ENCODE measurements around the gene IGF1R. TPM values are rescaled to one million over a fixed set of nuclear protein-coding genes. Genes with fewer than 3 reads are reported as not detected.
A peak's percentile ranks its signal among the peaks of the same experiment; 100 is the strongest.

IGF1R gene
- total and polyA plus RNA-seq, 2 donors (not counting 3 experiments of a cell fraction or from before 2014, with no cell fraction given), result 16.1 to 59.1 TPM

GRCh38 chr15:98738689-98739401, 90.5 kb downstream of the IGF1R start:
- intact Hi-C loops (cut with micrococcal nuclease), result loop anchor here (1.0 kb wide), 1 partner anchor 12 kb away; no protein-coding TSS in a partner anchor
- Histone ChIP-seq H3K4me3 (replicated peaks in 1 of 3; ENCODE audit: insufficient read depth in 1 of 3, low read depth in 1 of 3, low read length in 3 of 3) (no peak overlapping the region), H4K20me1 (replicated peaks; ENCODE audit: control insufficient read depth, extremely low read depth, insufficient read depth, low read length) (peaks cover 10% of the 10 kb centered on the region), H3K9ac (replicated peaks; ENCODE audit: extremely low read depth, insufficient read depth, low read length) (no peak overlapping the region), H3K9me1 (replicated peaks; ENCODE audit: control insufficient read depth, extremely low read depth, insufficient read depth, low read length) (no peaks in the 10 kb centered on the region), H3K79me2 (ENCODE audit: control insufficient read depth, insufficient read depth, low read length) (peaks cover 34% of the 10 kb centered on the region), H2AFZ (ENCODE audit: low read depth, low read length) (no peak overlapping the region), H3K4me2 (ENCODE audit: insufficient read depth, low read length) (no peak overlapping the region), H3K27me3 (ENCODE audit: control insufficient read depth in 2 of 2, insufficient read depth in 2 of 2, low read length in 2 of 2) (no peaks in the 10 kb centered on the region), H3K9me3 (replicated peaks; ENCODE audit: control insufficient read depth, insufficient read depth, low read length) (no peaks in the 10 kb centered on the region), H3K27ac (ENCODE audit: insufficient read depth, low read depth, low read length) (no peak overlapping the region), H3K4me1 (ENCODE audit: control insufficient read depth, extremely low read depth, insufficient read depth, low read length) (peaks cover 11% of the 10 kb centered on the region), H3K36me3 (ENCODE audit: control insufficient read depth in 2 of 2, extremely low read depth in 1 of 2, insufficient read depth in 2 of 2, low read length in 2 of 2) (no peaks in the 10 kb centered on the region)
- dilution Hi-C loops (cut with MboI; ENCODE audit: extremely low pct_ligation_motif_present, low sequenced_read_pairs), result no loop called here
- FAIRE-seq (peak; percentile 63), DNase-seq (ENCODE audit: low read depth, low spot score) (no peak)
- TF ChIP-seq EZH2 (IDR thresholded peaks at IDR 0.05; ENCODE audit: borderline replicate concordance, low read depth, low read length, severe bottlenecking) (no peak), CTCF (IDR thresholded peaks at IDR 0.05; ENCODE audit: extremely low read depth in 1 of 2, insufficient read depth in 1 of 2, low read depth in 1 of 2, low read length in 2 of 2) (no peak), GATA2 (IDR thresholded peaks at IDR 0.05; ENCODE audit: insufficient read depth, insufficient read length, low read depth, low read length) (no peak), MYC (IDR thresholded peaks at IDR 0.05; ENCODE audit: low read depth, low read length) (no peak), POLR2AphosphoS5 (IDR thresholded peaks at IDR 0.05; ENCODE audit: insufficient read depth, low read depth, low read length) (no peak), POLR2A (IDR thresholded peaks at IDR 0.05; ENCODE audit: low read depth, low read length) (no peak), JUN (IDR thresholded peaks at IDR 0.05; ENCODE audit: borderline replicate concordance, insufficient read depth, insufficient read length, low read depth) (no peak), FOS (IDR thresholded peaks at IDR 0.05; ENCODE audit: borderline replicate concordance, insufficient read depth, low read length) (no peak)
- TF ChIP-seq, protein P1, sequence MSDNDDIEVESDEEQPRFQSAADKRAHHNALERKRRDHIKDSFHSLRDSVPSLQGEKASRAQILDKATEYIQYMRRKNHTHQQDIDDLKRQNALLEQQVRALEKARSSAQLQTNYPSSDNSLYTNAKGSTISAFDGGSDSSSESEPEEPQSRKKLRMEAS (IDR thresholded peaks at IDR 0.05; ENCODE audit: insufficient read depth, insufficient read length), result no peak
- BruUV-seq (replicated peaks), result no TSS peak
- ChIA-PET CTCF (interaction anchor here (1.0 kb wide), 1 partner anchor 16 kb away, joined by 3 read pairs; no protein-coding TSS in a partner anchor), POLR2A (no interaction called here)
